Upper lobe of left lung (tissue), 4 donors: ENCODE data around the gene NKX2-3.

ENCODE experiments used
- EP300 ChIP-seq, 4 donors: sonication (generic); formaldehyde crosslinking; IDR thresholded peaks; one replicate each; pipeline ENCODE4 v1.5.1; 2017; ENCODE audit warnings: antibody characterized with exemption in 4 of 4, control low read depth in 2 of 4
- POLR2A ChIP-seq, 4 donors: fragments of 450-650 bp; IDR thresholded peaks; one replicate each; pipeline ENCODE4 v1.5.1; 2016 to 2017; ENCODE audit warnings: antibody characterized with exemption in 4 of 4, mild to moderate bottlenecking in 2 of 4
- POLR2AphosphoS5 ChIP-seq, 2 donors: sonication (generic); formaldehyde crosslinking; IDR thresholded peaks; one replicate each; pipeline ENCODE4 v1.5.1; 2017; ENCODE audit warnings: antibody characterized with exemption in 2 of 2
- TF ChIP-seq, protein P1 (sequence below), 6 experiments: fragments of 450-650 bp in 4 of 6; fragments of 200-600 bp in 2 of 6; sonication (generic) in 2 of 6; IDR thresholded peaks; one replicate each; pipeline ENCODE4 v1.5.1; 2016 to 2019; ENCODE audit warnings: antibody characterized with exemption in 6 of 6

DNA sequence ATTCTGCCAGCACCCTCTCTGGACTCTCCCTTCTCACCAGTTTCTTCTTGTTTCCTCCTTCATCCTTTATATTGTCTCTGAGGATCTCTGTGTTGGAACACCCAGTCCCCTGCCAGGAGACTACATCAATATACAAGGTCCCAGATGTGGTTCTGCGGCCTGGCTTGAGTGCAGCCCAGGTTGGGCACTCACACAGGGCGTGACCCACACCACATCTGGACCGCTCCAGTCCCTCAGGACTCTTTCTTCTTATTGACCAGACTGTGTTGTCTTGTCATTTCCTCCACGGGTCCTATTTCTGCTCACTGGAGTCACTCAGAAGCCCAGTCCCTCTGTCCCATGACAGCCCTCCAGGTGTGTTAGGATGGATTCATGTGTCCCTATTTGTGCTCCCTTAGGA, 26.0 kb downstream of the NKX2-3 start:
- TF ChIP-seq, protein P1, sequence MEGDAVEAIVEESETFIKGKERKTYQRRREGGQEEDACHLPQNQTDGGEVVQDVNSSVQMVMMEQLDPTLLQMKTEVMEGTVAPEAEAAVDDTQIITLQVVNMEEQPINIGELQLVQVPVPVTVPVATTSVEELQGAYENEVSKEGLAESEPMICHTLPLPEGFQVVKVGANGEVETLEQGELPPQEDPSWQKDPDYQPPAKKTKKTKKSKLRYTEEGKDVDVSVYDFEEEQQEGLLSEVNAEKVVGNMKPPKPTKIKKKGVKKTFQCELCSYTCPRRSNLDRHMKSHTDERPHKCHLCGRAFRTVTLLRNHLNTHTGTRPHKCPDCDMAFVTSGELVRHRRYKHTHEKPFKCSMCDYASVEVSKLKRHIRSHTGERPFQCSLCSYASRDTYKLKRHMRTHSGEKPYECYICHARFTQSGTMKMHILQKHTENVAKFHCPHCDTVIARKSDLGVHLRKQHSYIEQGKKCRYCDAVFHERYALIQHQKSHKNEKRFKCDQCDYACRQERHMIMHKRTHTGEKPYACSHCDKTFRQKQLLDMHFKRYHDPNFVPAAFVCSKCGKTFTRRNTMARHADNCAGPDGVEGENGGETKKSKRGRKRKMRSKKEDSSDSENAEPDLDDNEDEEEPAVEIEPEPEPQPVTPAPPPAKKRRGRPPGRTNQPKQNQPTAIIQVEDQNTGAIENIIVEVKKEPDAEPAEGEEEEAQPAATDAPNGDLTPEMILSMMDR (IDR thresholded peaks at IDR 0.05) = no peak
- TF ChIP-seq EP300 (IDR thresholded peaks at IDR 0.05) (no peak), POLR2A (IDR thresholded peaks at IDR 0.05) (no peak), POLR2AphosphoS5 (IDR thresholded peaks at IDR 0.05) (no peak)
